B cell (primary cell): ENCODE data around the gene ZNF212. TPM values are rescaled to one million over a fixed set of nuclear protein-coding genes. Genes with fewer than 3 reads are reported as not detected.

Source experiments
- ATAC-seq: fragments of 200-7000 bp; cut with Tn5 transposase; one replicate; pipeline ENCODE4 v1.10.0; 2021; ENCODE audit warnings: low read depth, mild to moderate bottlenecking, moderate number of reproducible peaks, moderate library complexity
- CTCF ChIA-PET: fragments of 350-600 bp; sonication (Branson Sonifier 250); formaldehyde crosslinking; loops from one replicate; lab custom pipeline; 2021; ENCODE audit warnings: antibody characterized with exemption, inconsistent platforms; lab: Charles Lee
- POLR2A ChIA-PET: fragments of 350-600 bp; sonication (Branson Sonifier 250); formaldehyde crosslinking; loops from one replicate; lab custom pipeline; 2021; ENCODE audit warnings: antibody characterized with exemption; lab: Charles Lee
- DNase-seq: peaks from one replicate; pipeline ENCODE4 v3.0.0; 2013
- H2AFZ ChIP-seq: 2 replicates; pipeline ENCODE4 v1.6.1; 2012; ENCODE audit warnings: mild to moderate bottlenecking, low read depth, low read length; ENCODE audit not compliant: insufficient read depth, poor library complexity, severe bottlenecking
- H3K27ac ChIP-seq, 2 donors: 1 replicate in 1 of 2; 2 replicates in 1 of 2; pipeline ENCODE4 v1.5.1; 2012 to 2013; ENCODE audit warnings: low read length in 2 of 2, mild to moderate bottlenecking in 2 of 2, moderate library complexity in 1 of 2
- H3K27me3 ChIP-seq, 4 experiments: fragments of 200-600 bp in 1 of 4; sonication (generic) in 1 of 4; replicated peaks in 1 of 4; 1 replicate in 2 of 4; 2 replicates in 2 of 4; pipeline versions ENCODE4 v1.6.1 to v1.7.0; 2013 to 2016; ENCODE audit warnings: low read length in 3 of 4, mild to moderate bottlenecking in 2 of 4, mixed read lengths in 1 of 4, moderate library complexity in 1 of 4; ENCODE audit not compliant: insufficient read depth in 4 of 4, control insufficient read depth in 3 of 4; ENCODE audit errors: control extremely low read depth in 1 of 4
- H3K36me3 ChIP-seq, 2 experiments: replicated peaks in 1 of 2; 1 replicate in 1 of 2; 2 replicates in 1 of 2; pipeline versions ENCODE4 v1.6.1 to v1.7.1; 2013; ENCODE audit warnings: low read length in 1 of 2; ENCODE audit not compliant: insufficient read depth in 2 of 2, control insufficient read depth in 1 of 2; ENCODE audit errors: control extremely low read depth in 1 of 2, extremely low read depth in 1 of 2
- H3K4me1 ChIP-seq, 2 donors: fragments of 200-600 bp in 1 of 2; sonication (generic) in 1 of 2; 1 replicate in 1 of 2; 2 replicates in 1 of 2; pipeline versions ENCODE4 v1.5.1 to v1.6.1; 2013 to 2017; ENCODE audit warnings: low read length in 2 of 2; ENCODE audit not compliant: control insufficient read depth in 2 of 2, insufficient read depth in 2 of 2
- H3K4me2 ChIP-seq: replicated peaks from 2 replicates; pipeline ENCODE3; 2012; ENCODE audit warnings: mild to moderate bottlenecking, low read depth, low read length; ENCODE audit not compliant: poor library complexity, severe bottlenecking
- H3K4me3 ChIP-seq, 5 experiments: fragments of 200-600 bp in 1 of 5; sonication (generic) in 1 of 5; 1 replicate in 3 of 5; 2 replicates in 2 of 5; pipeline versions ENCODE4 v1.5.1 to v1.7.0; 2011 to 2016; ENCODE audit warnings: low read length in 4 of 5, mild to moderate bottlenecking in 4 of 5, low read depth in 2 of 5, control low read depth in 1 of 5, moderate library complexity in 1 of 5; ENCODE audit not compliant: insufficient read depth in 1 of 5; ENCODE audit errors: control extremely low read depth in 1 of 5, extremely low read depth in 1 of 5
- H3K79me2 ChIP-seq: fragments of 200-600 bp; sonication (generic); one replicate; pipeline ENCODE4 v1.6.0; 2016; ENCODE audit warnings: low read length; ENCODE audit not compliant: control insufficient read depth, insufficient read depth
- H3K9ac ChIP-seq: fragments of 200-600 bp; sonication (generic); 2 replicates; pipeline ENCODE4 v1.6.1; 2017; ENCODE audit warnings: mild to moderate bottlenecking, low read length, moderate library complexity
- H3K9me3 ChIP-seq, 3 donors: one replicate each; pipeline versions ENCODE4 v1.6.1 to v1.7.1; 2013; ENCODE audit warnings: low read length in 2 of 3; ENCODE audit not compliant: control insufficient read depth in 2 of 3, insufficient read depth in 1 of 3; ENCODE audit errors: control extremely low read depth in 1 of 3
- H4K20me1 ChIP-seq: 2 replicates; pipeline ENCODE4 v1.6.0; 2012; ENCODE audit warnings: mild to moderate bottlenecking, low read length; ENCODE audit not compliant: insufficient read depth, control insufficient read depth, poor library complexity, severe bottlenecking
- H3K27ac Mint-ChIP-seq: one replicate; pipeline ENCODE4 v1.8.0; 2021; ENCODE audit warnings: mixed read lengths
- H3K27me3 Mint-ChIP-seq: one replicate; pipeline ENCODE4 v1.8.0; 2021; ENCODE audit warnings: mixed read lengths
- H3K4me1 Mint-ChIP-seq: one replicate; pipeline ENCODE4 v1.8.0; 2021; ENCODE audit warnings: mixed read lengths
- H3K4me3 Mint-ChIP-seq: one replicate; pipeline ENCODE4 v1.8.0; 2021; ENCODE audit warnings: mixed read lengths
- H3K9me3 Mint-ChIP-seq: one replicate; pipeline ENCODE4 v1.8.0; 2022; ENCODE audit warnings: mixed read lengths; ENCODE audit not compliant: insufficient read depth
- EZH2 ChIP-seq: IDR thresholded peaks from 2 replicates; pipeline ENCODE4 v1.6.1; 2012; ENCODE audit warnings: borderline replicate concordance, low read depth, mild to moderate bottlenecking, moderate library complexity, low read length; ENCODE audit not compliant: insufficient read depth, poor library complexity, severe bottlenecking
- WGBS: methylation state at CpG from one replicate; pipeline ENCODE4 v1.1.5; 2013; ENCODE audit warnings: missing lambda C conversion rate; ENCODE audit not compliant: insufficient coverage; 5-methylcytosine and 5-hydroxymethylcytosine counted together
- intact Hi-C: fragments of 100-400 bp; cut with micrococcal nuclease; formaldehyde crosslinking; loops from one replicate; pipeline ENCODE4 v1.10.0; 2022
- polyA plus RNA-seq: library from polyadenylated mRNA; depleted of rRNA; stranded (reverse); fragments of >200 nt; gene quantifications from 2 replicates; pipeline ENCODE4 v1.2.3, GENCODE V29; 2012
- total RNA-seq, 2 donors: library from RNA; stranded (reverse); fragments of 120-200 nt in 1 of 2; gene quantifications; 1 replicate in 1 of 2; 2 replicates in 1 of 2; pipeline versions ENCODE4 v1.2.3 to v1.2.4, GENCODE V29; 2013 to 2022
- TF ChIP-seq, protein P1 (sequence below): fragments of 200-600 bp; IDR thresholded peaks from one replicate; pipeline ENCODE4 v1.8.0; 2022; ENCODE audit warnings: antibody characterized with exemption, mild to moderate bottlenecking

ZNF212 gene
- total and polyA plus RNA-seq, 2 donors (not counting 1 experiment from before 2014, with no cell fraction given), result 8.1 to 22.5 TPM

GRCh38 chr7:149199234-149199995 lies 40.0 kb upstream of the ZNF212 start:
- CTCF ChIA-PET, result interaction anchor here (0.6 to 0.7 kb wide), 2 partner anchors 194 to 500 kb away, joined by 3 read pairs; no protein-coding TSS in a partner anchor

GRCh38 chr7:149202831-149203231 lies 36.6 kb upstream of the ZNF212 start:
- TF ChIP-seq, protein P1, sequence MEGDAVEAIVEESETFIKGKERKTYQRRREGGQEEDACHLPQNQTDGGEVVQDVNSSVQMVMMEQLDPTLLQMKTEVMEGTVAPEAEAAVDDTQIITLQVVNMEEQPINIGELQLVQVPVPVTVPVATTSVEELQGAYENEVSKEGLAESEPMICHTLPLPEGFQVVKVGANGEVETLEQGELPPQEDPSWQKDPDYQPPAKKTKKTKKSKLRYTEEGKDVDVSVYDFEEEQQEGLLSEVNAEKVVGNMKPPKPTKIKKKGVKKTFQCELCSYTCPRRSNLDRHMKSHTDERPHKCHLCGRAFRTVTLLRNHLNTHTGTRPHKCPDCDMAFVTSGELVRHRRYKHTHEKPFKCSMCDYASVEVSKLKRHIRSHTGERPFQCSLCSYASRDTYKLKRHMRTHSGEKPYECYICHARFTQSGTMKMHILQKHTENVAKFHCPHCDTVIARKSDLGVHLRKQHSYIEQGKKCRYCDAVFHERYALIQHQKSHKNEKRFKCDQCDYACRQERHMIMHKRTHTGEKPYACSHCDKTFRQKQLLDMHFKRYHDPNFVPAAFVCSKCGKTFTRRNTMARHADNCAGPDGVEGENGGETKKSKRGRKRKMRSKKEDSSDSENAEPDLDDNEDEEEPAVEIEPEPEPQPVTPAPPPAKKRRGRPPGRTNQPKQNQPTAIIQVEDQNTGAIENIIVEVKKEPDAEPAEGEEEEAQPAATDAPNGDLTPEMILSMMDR, result no peak
- TF ChIP-seq EZH2, result no peak
- ChIA-PET POLR2A (no interaction called here), CTCF (no interaction called here)
- Histone ChIP-seq H4K20me1 (no peaks in the 10 kb centered on the region), H3K4me2 (no peak overlapping the region), H3K4me1 (no peaks in the 10 kb centered on the region), H3K4me3 (no peak overlapping the region), H3K27ac (no peak overlapping the region), H3K9ac (no peak overlapping the region), H3K9me3 (no peaks in the 10 kb centered on the region), H2AFZ (no peak overlapping the region), H3K36me3 (peaks cover 6 to 55% of the 10 kb centered on the region in 2 experiments), H3K27me3 (no peaks in the 10 kb centered on the region), H3K79me2 (peaks cover 27% of the 10 kb centered on the region)
- 88% methylated on average over 6 of the region's 6 CpGs for WGBS
- DNase-seq (no peak), ATAC-seq (no peak)
- no peaks in the 10 kb centered on the region for H3K27me3 Mint-ChIP-seq
- H3K4me1 Mint-ChIP-seq, result peaks cover 10% of the 10 kb centered on the region
- intact Hi-C loops, result no loop called here
- H3K4me3 Mint-ChIP-seq, result no peak overlapping the region
- H3K9me3 Mint-ChIP-seq, result no peaks in the 10 kb centered on the region
- H3K27ac Mint-ChIP-seq, result no peak overlapping the region

More at GRCh38 chr7:149199234-149199995, 40.0 kb upstream of the ZNF212 start:
- Mint-ChIP-seq H3K4me1 (peaks cover 30% of the 10 kb centered on the region), H3K4me3 (no peak overlapping the region), H3K27ac (no peak overlapping the region), H3K9me3 (no peaks in the 10 kb centered on the region), H3K27me3 (no peaks in the 10 kb centered on the region)
- peaks cover 6 to 35% of the 10 kb centered on the region in 2 experiments for H3K36me3 ChIP-seq
- no peak overlapping the region for H3K27ac ChIP-seq
- H4K20me1 ChIP-seq, result peaks cover 10% of the 10 kb centered on the region
- intact Hi-C loops, result loop anchor here (5.0 kb wide), 4 partner anchors 52 to 638 kb away; partner anchors contain the start of genes ZNF398, ZNF425 and ZNF862
- no peak for DNase-seq
- no peak overlapping the region for H3K4me2 ChIP-seq
- peaks cover 14 to 18% of the 10 kb centered on the region in 2 donors for H3K4me1 ChIP-seq
- H3K9ac ChIP-seq, result no peak overlapping the region
- H2AFZ ChIP-seq, result no peak overlapping the region
- POLR2A ChIA-PET, result no interaction called here
- ATAC-seq, result no peak
- no peaks in the 10 kb centered on the region for H3K27me3 ChIP-seq
- TF ChIP-seq, protein P1, result no peak
- TF ChIP-seq EZH2, result no peak
- no peaks in the 10 kb centered on the region for H3K9me3 ChIP-seq
- H3K79me2 ChIP-seq, result peaks cover 45% of the 10 kb centered on the region
- no peak overlapping the region for H3K4me3 ChIP-seq
- 98% methylated on average over 6 of the region's 6 CpGs for WGBS
